Inferior parietal cortex (tissue), 1 donor: Measurements from ENCODE around the gene ZDHHC19.
A peak's percentile ranks its signal among the peaks of the same experiment; 100 is the strongest.
"Not testable (repeated sequence)": the region's sequence is repeated elsewhere in the genome, so short reads cannot be mapped to it uniquely, and the experiment has no call there.

ENCODE experiments used
- DNase-seq: peaks from one replicate; pipeline ENCODE4 v3.0.0-alpha.2; 2016; ENCODE audit errors: extremely low spot score

ZDHHC19 gene

DNA sequence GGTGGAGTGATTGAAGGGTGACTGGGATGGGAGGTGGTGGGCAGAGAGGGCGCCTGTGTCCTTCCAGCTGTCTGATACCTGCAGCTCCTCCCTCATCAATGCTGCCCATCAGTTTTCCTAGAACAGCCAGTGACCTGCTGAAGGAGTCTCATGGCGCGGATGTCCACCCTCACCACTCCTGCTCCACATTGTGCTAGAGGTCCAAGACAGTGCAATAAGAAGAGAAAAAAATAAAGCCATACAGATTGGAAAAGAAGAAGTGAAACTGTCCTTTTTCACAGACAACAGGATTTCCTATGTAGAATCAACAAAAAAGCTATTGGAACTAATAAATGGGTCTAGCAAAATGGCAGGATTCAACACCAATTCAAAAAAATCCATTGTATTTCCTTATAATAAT lies 7.4 kb downstream of the ZDHHC19 start:
- no peak for DNase-seq

DNA sequence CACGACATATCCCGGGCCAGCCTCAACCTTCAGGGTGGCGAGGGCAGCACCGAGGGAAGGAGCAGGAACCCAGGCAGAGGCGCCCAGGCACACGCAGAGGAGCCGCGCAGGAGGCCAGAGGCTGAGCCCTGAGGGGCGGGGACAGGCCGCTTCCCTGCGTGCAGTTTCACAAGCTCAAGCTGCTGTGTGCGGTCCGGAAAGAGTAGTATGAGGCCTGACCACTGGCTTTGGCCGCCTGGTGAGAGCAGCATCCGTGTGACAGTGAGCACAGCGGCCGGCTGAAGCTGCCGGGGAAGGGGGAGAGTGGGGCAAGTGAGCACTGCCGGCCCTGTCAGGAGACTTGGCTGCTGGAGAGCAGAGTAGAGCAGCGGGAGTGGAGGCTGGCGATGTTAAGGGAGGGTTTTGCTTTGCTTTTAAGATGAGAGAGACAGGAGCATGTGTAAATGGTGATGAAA lies 8.7 kb downstream of the ZDHHC19 start:
- no peak for DNase-seq

DNA sequence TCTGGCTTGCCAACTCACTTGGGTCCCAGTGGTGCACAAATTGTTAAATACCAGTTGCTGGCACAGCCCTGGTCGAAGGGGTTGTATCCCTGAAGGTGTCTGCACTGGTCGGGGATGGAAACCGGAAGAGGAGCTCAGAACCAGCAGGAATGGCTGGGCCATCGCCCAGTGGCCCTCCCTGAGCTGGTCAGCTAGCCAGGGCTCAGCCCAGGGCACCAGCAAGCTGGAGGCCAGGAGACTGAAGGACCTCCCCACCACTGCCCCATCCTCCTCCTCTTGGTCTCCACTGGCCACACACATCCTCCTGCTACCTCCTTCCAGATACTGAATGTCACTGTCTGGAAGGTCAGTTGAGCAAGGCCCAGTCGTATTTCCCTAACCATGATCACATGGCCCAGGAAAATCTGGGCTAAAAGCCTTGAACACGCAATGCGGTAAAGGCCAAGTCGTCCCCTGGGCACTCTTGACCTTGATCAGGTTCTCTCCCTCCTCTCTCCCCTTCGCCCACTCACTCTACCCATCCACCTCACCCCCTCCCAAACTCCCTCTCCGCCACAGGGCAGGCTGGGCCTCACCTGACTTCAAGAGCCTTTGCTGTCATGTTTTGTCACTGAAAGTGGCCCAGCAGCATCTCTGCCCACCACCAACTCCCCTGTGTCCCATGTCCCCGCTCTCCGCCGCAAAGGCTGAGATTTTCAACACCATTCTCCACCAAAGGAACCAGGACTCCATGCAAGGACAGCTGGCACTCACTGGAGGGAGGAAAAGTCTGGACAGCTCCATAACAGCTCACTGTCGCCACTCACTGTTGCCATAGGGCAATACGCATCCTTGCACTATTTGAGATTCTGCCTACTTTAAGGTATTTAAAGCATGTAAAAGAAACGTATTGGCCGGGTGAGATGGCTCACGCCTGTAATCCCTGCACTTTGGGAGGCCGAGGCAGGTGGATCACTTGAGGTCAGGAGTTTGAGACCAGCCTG lies 12.1 kb downstream of the ZDHHC19 start:
- no peak for DNase-seq

- no peak for DNase-seq
Measured at GRCh38 chr3:196198081-196198675, 13.0 kb downstream of the ZDHHC19 start.

DNA sequence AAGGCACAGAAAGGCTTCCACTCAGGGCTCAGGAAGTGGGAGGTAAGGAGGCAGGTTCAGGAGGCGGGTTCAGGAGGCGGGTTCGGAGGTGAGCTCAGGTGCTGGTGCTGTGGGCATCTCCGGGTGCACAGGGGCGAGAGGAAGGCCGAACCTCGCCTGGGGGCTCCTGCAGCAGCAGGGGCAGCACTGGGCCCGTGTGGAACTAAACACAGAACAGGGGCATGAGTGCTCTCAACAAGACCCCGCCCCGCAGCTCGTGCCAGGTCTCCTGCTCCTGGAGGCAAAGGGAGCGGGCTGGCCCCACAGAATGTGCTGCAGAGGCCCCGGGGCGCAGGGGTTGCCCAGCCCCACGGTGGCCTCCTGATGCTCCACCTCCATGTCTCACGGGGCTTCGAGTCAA lies 13.7 kb downstream of the ZDHHC19 start:
- no peak for DNase-seq

DNA sequence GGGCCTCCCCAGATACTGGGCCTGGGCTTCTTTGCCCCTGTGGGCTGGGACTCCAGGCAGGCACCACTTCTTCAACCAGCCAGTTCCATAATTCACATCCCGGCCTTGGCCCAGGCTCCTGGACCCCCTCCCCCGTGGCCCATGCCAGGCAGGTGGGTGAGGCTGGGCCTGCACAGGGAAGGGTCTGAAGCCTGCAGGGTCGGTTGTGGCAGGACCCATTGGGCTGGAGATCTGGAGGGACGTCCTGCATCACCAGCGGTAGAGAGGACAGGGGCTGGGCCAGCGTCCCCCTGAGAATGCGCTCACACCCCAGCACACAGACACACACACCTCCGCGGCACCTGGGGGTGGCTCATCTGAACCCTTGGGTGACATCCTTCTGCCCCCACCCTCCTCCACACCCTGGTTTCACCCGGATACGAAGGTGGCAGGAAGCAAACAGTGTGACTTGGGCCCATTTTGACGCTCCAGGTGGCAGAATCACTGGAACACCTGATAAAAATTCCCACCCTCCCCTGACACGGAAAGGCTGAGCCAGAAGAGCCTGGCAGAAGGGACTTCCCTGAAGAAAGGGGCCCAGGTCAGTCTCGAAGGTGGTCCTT lies 15.4 kb downstream of the ZDHHC19 start:
- no peak for DNase-seq

DNA sequence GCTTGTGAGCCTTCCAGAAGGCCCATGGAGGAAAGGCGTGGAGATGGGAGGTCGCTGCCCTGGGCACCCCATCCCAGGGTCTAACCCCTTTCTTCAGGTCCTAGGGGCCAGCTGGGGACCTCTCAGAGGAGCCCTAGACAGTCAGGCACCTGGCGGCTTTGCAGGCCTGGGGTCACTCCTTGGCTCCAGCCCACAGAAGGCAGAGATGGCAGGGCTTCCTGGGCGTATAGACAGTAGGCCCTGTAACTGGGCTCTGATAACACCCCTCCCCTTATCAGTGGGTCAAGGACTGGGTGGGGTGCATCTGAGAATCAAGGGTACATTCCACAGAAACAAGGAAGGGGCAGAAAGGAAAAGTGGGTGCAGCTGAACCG lies 16.7 kb downstream of the ZDHHC19 start:
- DNase-seq, result no peak

- no peak for DNase-seq
Measured at GRCh38 chr3:196193736-196194541, 17.3 kb downstream of the ZDHHC19 start.

GRCh38 chr3:196193133-196193735 lies 18.0 kb downstream of the ZDHHC19 start:
- DNase-seq, result no peak

DNA sequence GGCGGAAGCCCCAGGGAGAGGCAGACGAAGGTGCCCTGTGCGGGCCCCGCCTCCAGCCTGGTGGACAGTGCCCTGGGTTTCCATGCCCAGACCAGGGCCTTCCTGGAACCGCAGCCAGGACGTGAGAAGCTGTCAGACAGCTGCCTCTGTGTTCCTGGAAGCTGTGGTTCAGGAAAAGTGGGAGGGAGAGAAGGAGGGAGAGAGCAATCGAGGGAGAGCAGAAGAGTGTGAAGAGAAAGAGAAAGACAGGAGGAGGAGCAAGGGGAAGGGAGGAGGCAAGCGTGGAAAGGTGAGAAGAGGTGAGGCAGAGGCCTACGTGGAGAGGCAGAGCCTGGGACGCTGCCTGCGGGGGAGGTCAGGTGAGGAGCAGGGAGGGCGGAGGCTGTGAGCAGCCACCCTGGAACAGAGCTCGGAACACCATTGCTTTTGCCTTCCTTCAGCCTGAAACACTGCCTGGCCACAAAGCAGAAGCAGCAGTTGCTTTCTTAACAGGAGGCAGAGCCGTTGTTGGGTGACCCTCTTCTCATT lies 18.6 kb downstream of the ZDHHC19 start:
- DNase-seq, result no peak

DNA sequence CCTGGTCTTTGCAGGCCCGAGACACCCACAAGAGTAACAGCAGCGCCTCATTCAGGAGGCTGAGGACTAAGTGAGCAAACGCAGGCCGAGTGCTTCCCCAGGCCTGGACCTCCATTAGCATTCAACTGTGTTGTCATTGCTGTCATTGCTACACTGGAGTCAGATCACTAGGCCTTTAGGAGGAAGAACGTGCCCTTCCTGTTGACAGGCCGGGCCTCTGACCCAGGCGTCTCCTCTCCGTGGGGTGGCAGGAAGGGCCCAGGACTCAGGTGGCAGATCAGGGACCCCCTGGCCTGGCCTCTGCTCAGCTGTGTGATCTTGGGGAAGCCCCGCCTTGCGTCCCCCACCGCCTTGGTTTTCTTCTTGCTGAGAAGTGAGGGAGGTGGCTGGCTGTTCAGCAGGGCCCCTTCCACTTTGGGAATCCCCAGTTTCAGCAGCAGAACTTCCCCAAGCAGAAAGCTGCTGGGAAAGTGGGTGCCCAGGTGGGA lies 19.1 kb downstream of the ZDHHC19 start:
- no peak for DNase-seq

- no peak for DNase-seq
Measured at GRCh38 chr3:196189566-196190347, 21.4 kb downstream of the ZDHHC19 start.

DNA sequence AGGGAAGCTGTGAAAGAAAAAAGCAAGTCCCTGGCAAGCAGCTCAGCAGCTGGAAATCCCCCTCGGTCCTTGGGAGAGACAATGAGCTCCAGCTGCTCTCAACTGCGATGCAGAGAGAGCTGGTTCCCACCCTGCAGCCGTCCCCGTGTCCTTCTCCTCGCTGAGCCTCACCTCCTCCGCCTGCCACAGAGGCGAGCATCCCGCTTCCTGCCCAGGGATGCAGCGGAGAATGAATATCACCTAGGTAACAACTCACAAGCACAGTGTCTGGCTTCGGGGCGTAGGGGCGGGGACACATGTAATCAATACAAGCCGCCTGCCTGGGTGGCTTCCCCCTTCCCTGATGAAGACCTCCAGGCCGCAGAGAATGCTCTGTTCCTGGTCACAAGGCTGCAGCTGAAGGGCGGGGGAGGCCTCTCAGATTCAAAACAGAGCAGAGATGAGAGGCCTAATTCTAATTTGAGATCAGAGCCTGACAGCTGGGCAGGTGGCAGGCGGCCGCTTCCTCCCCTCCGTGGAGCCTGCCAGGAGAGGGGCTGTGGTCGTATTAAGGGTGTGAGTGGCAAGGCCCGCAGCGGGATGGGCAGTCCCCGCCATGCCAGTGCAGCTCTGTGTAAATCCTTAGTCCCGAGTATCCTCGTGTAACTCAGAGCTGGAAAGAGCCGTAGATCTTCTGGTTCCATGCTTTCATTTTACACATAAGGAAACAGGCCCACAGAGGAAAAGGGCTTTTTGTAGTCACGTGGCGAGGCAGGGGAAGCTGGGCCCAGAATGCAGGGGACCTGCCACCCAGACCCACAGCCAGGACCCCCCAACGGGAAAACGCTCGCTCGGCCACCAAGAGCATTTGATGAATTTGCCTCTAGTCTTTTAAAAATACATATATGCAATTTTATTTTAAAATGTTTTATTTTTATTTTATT lies 24.3 kb downstream of the ZDHHC19 start:
- DNase-seq, result peak; percentile 58

DNA sequence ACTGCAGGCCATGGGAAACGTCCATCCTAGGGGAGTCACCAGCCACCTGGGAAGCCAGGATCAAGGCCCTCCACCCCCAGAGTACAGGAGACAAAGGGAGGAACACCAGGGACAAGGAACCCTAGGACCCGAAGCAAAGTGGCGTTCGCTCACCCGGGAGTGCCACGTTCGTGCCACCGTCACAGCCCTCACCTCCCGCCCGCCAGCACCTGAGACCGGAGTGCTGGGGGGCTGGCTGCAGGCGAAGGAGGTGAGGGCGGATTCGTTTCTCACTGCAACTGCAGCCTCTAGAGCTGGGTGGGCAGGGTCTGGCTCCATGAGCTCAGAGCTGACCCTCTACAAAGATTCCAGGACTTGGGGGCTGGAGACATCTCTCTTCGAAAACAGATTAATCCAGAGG lies 26.3 kb downstream of the ZDHHC19 start:
- no peak for DNase-seq

- not testable (repeated sequence) for DNase-seq
Measured at GRCh38 chr3:196184169-196184432, 27.1 kb downstream of the ZDHHC19 start.

GRCh38 chr3:196181127-196181546 lies 30.1 kb downstream of the ZDHHC19 start:
- no peak for DNase-seq

GRCh38 chr3:196180346-196180745 lies 30.9 kb downstream of the ZDHHC19 start:
- DNase-seq, result no peak

DNA sequence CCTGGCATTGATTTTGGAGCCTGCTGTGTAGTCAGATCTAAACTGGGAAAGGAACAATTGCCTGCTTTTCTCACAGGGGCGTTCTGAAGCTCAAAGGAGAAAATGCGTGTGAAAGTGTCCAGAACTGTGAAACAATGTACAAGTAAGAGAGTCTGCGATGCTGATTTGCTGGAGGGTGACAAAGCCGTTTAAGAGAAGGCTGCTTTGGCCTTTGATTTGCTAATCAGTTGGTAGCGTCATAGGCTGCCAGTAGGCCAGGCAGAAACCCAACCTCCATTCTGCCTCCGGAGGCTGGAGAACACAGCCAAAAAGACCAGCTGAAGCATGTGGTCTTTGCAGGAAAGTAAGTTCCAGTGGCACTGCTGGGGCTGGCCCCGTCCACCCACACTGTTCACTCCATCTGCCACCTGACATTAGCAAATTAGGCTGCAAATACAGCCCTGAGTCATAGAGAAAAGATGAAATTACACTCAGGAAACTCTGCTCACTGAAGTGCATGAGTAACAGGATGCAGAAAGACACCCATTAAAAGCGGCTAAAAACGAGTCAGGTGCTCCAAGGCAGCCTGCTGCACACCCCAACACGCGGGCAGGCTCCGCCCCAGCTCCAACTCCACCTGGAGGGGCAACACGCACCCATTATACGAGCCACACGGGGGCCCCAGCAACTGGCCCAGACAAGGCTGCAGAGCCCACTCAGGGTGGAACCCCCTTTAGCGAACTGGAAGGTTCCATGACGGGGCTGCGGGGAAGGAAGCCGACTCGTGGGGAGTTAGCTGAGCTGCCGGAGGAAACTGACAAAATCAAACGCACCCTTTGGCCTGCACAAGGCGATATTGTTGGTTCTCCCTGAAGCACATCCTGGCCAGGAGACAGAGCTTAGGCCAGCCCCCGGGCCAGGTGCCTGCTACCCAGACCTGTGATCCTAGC lies 31.6 kb downstream of the ZDHHC19 start:
- DNase-seq, result peak; percentile 80
